IPS-20b (cell line): Measurements from ENCODE around the gene STING1.
"Not testable (repeated sequence)": the region's sequence is repeated elsewhere in the genome, so short reads cannot be mapped to it uniquely, and the experiment has no call there.

ENCODE experiments used
- H3K27ac ChIP-seq: one replicate; pipeline ENCODE4 v1.5.1; 2013; ENCODE audit warnings: low read length
- H3K27me3 ChIP-seq: 2 replicates; pipeline ENCODE4 v1.6.1; 2013; ENCODE audit warnings: mild to moderate bottlenecking, low read length, inconsistent platforms; ENCODE audit not compliant: insufficient read depth
- H3K36me3 ChIP-seq: 2 replicates; pipeline ENCODE4 v1.6.1; 2013; ENCODE audit warnings: low read depth, mild to moderate bottlenecking, inconsistent platforms, low read length, moderate library complexity; ENCODE audit not compliant: insufficient read depth
- H3K4me1 ChIP-seq: 2 replicates; pipeline ENCODE4 v1.6.1; 2013; ENCODE audit warnings: mild to moderate bottlenecking, control low read depth, inconsistent platforms, low read length, moderate library complexity; ENCODE audit not compliant: insufficient read depth
- H3K4me3 ChIP-seq: 2 replicates; pipeline ENCODE4 v1.5.1; 2013; ENCODE audit warnings: mild to moderate bottlenecking, low read length, inconsistent platforms
- H3K9ac ChIP-seq: 2 replicates; pipeline ENCODE4 v1.6.1; 2013; ENCODE audit warnings: low read depth, mild to moderate bottlenecking, inconsistent platforms, low read length, moderate library complexity
- H3K9me3 ChIP-seq: 2 replicates; pipeline ENCODE4 v1.6.1; 2013; ENCODE audit warnings: mild to moderate bottlenecking, low read depth, low read length, inconsistent platforms; ENCODE audit not compliant: insufficient read depth

STING1 gene

GRCh38 chr5:139495638-139496435 is 13.3 kb upstream of the STING1 start:
- H3K27me3 ChIP-seq = no peaks in the 10 kb centered on the region
- no peak overlapping the region for H3K27ac ChIP-seq
- no peak overlapping the region for H3K9ac ChIP-seq
- H3K4me1 ChIP-seq = no peaks in the 10 kb centered on the region
- H3K9me3 ChIP-seq = no peaks in the 10 kb centered on the region
- no peak overlapping the region for H3K4me3 ChIP-seq
- no peaks in the 10 kb centered on the region for H3K36me3 ChIP-seq

- Histone ChIP-seq H3K27ac (no peak overlapping the region), H3K9me3 (no peaks in the 10 kb centered on the region), H3K4me1 (no peaks in the 10 kb centered on the region), H3K4me3 (no peak overlapping the region), H3K36me3 (no peaks in the 10 kb centered on the region), H3K27me3 (no peaks in the 10 kb centered on the region), H3K9ac (no peak overlapping the region)
Observed at GRCh38 chr5:139494832-139495231, 12.3 kb upstream of the STING1 start.

GRCh38 chr5:139494256-139494655 is 11.7 kb upstream of the STING1 start:
- H3K4me3 ChIP-seq = no peak overlapping the region
- no peaks in the 10 kb centered on the region for H3K27me3 ChIP-seq
- no peak overlapping the region for H3K9ac ChIP-seq
- H3K27ac ChIP-seq = no peak overlapping the region
- H3K9me3 ChIP-seq = no peaks in the 10 kb centered on the region
- H3K4me1 ChIP-seq = no peaks in the 10 kb centered on the region
- no peaks in the 10 kb centered on the region for H3K36me3 ChIP-seq

GRCh38 chr5:139492700-139493192 is 10.2 kb upstream of the STING1 start:
- no peaks in the 10 kb centered on the region for H3K4me1 ChIP-seq
- no peak overlapping the region for H3K4me3 ChIP-seq
- H3K27me3 ChIP-seq = no peaks in the 10 kb centered on the region
- no peak overlapping the region for H3K9ac ChIP-seq
- no peak overlapping the region for H3K27ac ChIP-seq
- no peaks in the 10 kb centered on the region for H3K36me3 ChIP-seq
- no peaks in the 10 kb centered on the region for H3K9me3 ChIP-seq

GRCh38 chr5:139488260-139488659 is 5.7 kb upstream of the STING1 start:
- Histone ChIP-seq H3K4me3 (no peak overlapping the region), H3K27ac (no peak overlapping the region), H3K27me3 (no peaks in the 10 kb centered on the region; the same call in 1 of the 2 replicates), H3K36me3 (no peaks in the 10 kb centered on the region), H3K4me1 (peaks cover 2% of the 10 kb centered on the region; the same call in 1 of the 2 replicates), H3K9me3 (no peaks in the 10 kb centered on the region), H3K9ac (no peak overlapping the region)

GRCh38 chr5:139486201-139486600 is 3.6 kb upstream of the STING1 start:
- Histone ChIP-seq H3K36me3 (no peaks in the 10 kb centered on the region), H3K27ac (no peak overlapping the region), H3K4me1 (peaks cover 2% of the 10 kb centered on the region; the same call in 1 of the 2 replicates), H3K9ac (0 out of 2 replicates have a peak overlapping the region, but pooled peaks have one; percentile 5), H3K27me3 (no peaks in the 10 kb centered on the region; the same call in 1 of the 2 replicates), H3K4me3 (no peak overlapping the region), H3K9me3 (no peaks in the 10 kb centered on the region)

GRCh38 chr5:139482890-139483208 is 291 bp upstream of the STING1 start:
- H3K9ac ChIP-seq, H3K27me3 ChIP-seq, H3K27ac ChIP-seq, H3K4me3 ChIP-seq, H3K4me1 ChIP-seq, H3K36me3 ChIP-seq, H3K9me3 ChIP-seq: not testable (repeated sequence)

GRCh38 chr5:139481580-139482049 is 943 bp downstream of the STING1 start:
- Histone ChIP-seq H3K27me3 (no peaks in the 10 kb centered on the region; the same call in 1 of the 2 replicates), H3K36me3 (no peaks in the 10 kb centered on the region), H3K9ac (no peak overlapping the region), H3K9me3 (no peaks in the 10 kb centered on the region), H3K4me1 (peaks cover 2% of the 10 kb centered on the region; the same call in 1 of the 2 replicates), H3K4me3 (no peak overlapping the region), H3K27ac (no peak overlapping the region)

GRCh38 chr5:139481122-139481533 is 1.4 kb downstream of the STING1 start:
- Histone ChIP-seq H3K27me3 (no peaks in the 10 kb centered on the region; the same call in 1 of the 2 replicates), H3K9me3 (no peaks in the 10 kb centered on the region), H3K36me3 (no peaks in the 10 kb centered on the region), H3K4me3 (no peak overlapping the region), H3K4me1 (peaks cover 2% of the 10 kb centered on the region; the same call in 1 of the 2 replicates), H3K27ac (no peak overlapping the region), H3K9ac (no peak overlapping the region)

- H3K4me1 ChIP-seq, H3K27ac ChIP-seq, H3K9ac ChIP-seq, H3K27me3 ChIP-seq, H3K4me3 ChIP-seq, H3K36me3 ChIP-seq, H3K9me3 ChIP-seq: not testable (repeated sequence)
Observed at GRCh38 chr5:139479729-139480128, 2.8 kb downstream of the STING1 start.

- not testable (repeated sequence) for H3K27ac ChIP-seq, H3K4me1 ChIP-seq
Observed at GRCh38 chr5:139478657-139479423, 3.7 kb downstream of the STING1 start.

More at GRCh38 chr5:139478657-139479423, 3.7 kb downstream of the STING1 start:
- H3K9me3 ChIP-seq, H3K4me3 ChIP-seq, H3K27me3 ChIP-seq, H3K9ac ChIP-seq, H3K36me3 ChIP-seq: not testable (repeated sequence)
